Endothelial cell of umbilical vein (primary cell): ENCODE measurements around the gene IQGAP3.

ENCODE experiments used
- CTCF ChIP-seq, 2 donors: IDR thresholded peaks; 1 replicate in 1 of 2; 2 replicates in 1 of 2; pipeline ENCODE4 v1.5.1; 2011; ENCODE audit warnings: low read length in 2 of 2, mild to moderate bottlenecking in 2 of 2, moderate library complexity in 2 of 2, control low read depth in 1 of 2, inconsistent platforms in 1 of 2, low read depth in 1 of 2; ENCODE audit not compliant: insufficient read depth in 1 of 2; ENCODE audit errors: extremely low read depth in 1 of 2
- EZH2 ChIP-seq: IDR thresholded peaks from 2 replicates; pipeline ENCODE4 v1.6.1; 2012; ENCODE audit warnings: borderline replicate concordance, low read depth, mild to moderate bottlenecking, moderate library complexity, low read length, inconsistent platforms; ENCODE audit not compliant: severe bottlenecking
- FOS ChIP-seq: IDR thresholded peaks from 2 replicates; pipeline ENCODE4 v1.6.1; 2011; ENCODE audit warnings: mild to moderate bottlenecking, low read length, moderate library complexity, borderline replicate concordance; ENCODE audit not compliant: insufficient read depth
- MAX ChIP-seq: IDR thresholded peaks from 2 replicates; pipeline ENCODE4 v1.6.1; 2011; ENCODE audit not compliant: insufficient read depth, insufficient read length
- POLR2A ChIP-seq: IDR thresholded peaks from 2 replicates; pipeline ENCODE4 v1.6.1; 2012; ENCODE audit warnings: low read depth, mild to moderate bottlenecking, control low read depth, low read length
- POLR2AphosphoS5 ChIP-seq: IDR thresholded peaks from 2 replicates; pipeline ENCODE4 v1.6.1; 2012; ENCODE audit warnings: low read depth, mild to moderate bottlenecking, control low read depth, low read length, moderate library complexity; ENCODE audit not compliant: insufficient read depth

DNA sequence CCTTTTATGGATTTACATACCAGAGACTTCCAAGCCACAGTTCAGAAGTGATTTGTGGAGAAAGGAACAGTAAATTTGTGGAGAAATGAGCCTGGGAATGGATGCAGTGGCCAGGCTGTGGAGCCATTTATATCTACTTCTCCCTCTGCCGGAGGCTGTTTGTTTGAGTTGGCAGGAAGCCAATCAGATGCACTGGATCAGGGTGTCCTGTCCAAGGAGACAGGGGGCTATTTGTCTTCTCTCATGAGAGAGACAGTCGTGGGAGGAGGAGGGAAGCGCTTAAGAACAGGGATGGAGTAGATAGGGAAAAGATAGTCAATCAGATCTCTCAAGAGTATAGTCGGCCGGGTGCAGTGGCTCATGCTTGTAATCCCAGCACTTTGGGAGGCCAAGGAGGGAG, 44.1 kb upstream of the IQGAP3 start:
- TF ChIP-seq EZH2 = no peak
- TF ChIP-seq CTCF (IDR thresholded peaks at IDR 0.05; ENCODE audit: extremely low read depth in 1 of 2, insufficient read depth in 1 of 2, low read depth in 1 of 2, low read length in 2 of 2) = no peak
- TF ChIP-seq POLR2A = no peak
- no peak for TF ChIP-seq POLR2AphosphoS5
- no peak for TF ChIP-seq MAX
- TF ChIP-seq FOS = no peak
